Activated CD4-positive, alpha-beta T cell treated with anti-CD3 and anti-CD28 coated beads for 1 hour (primary cell): ENCODE results near the gene SLC12A6.

Experiments used
- DNase-seq: peaks from one replicate; pipeline ENCODE4 v3.0.0-alpha.2; 2020

SLC12A6 gene

GRCh38 chr15:34327906-34328305 lies 9.7 kb downstream of the SLC12A6 start:
- DNase-seq, result no peak

- no peak for DNase-seq
Measured at GRCh38 chr15:34325368-34325767, 12.2 kb downstream of the SLC12A6 start.

- no peak for DNase-seq
Measured at GRCh38 chr15:34324933-34325332, 12.6 kb downstream of the SLC12A6 start.

GRCh38 chr15:34323217-34323616 lies 14.4 kb downstream of the SLC12A6 start:
- no peak for DNase-seq

- no peak for DNase-seq
Measured at GRCh38 chr15:34318277-34319079, 19.1 kb downstream of the SLC12A6 start.

GRCh38 chr15:34314491-34315490 lies 22.8 kb downstream of the SLC12A6 start:
- DNase-seq, result no peak

GRCh38 chr15:34311563-34311962 lies 26.0 kb downstream of the SLC12A6 start:
- DNase-seq, result no peak

- DNase-seq, result no peak
Measured at GRCh38 chr15:34304613-34305012, 33.0 kb downstream of the SLC12A6 start.

- no peak for DNase-seq
Measured at GRCh38 chr15:34301058-34301457, 36.5 kb downstream of the SLC12A6 start.

GRCh38 chr15:34297059-34297458 lies 40.5 kb downstream of the SLC12A6 start:
- no peak for DNase-seq

GRCh38 chr15:34292621-34293020 lies 45.0 kb downstream of the SLC12A6 start:
- DNase-seq, result no peak

GRCh38 chr15:34284937-34285336 lies 52.6 kb downstream of the SLC12A6 start:
- DNase-seq, result no peak

- no peak for DNase-seq
Measured at GRCh38 chr15:34282384-34282783, 55.2 kb downstream of the SLC12A6 start.

- no peak for DNase-seq
Measured at GRCh38 chr15:34280193-34280592, 57.4 kb downstream of the SLC12A6 start.

GRCh38 chr15:34279368-34279767 lies 58.2 kb downstream of the SLC12A6 start:
- DNase-seq, result no peak

- DNase-seq, result no peak
Measured at GRCh38 chr15:34275721-34276120, 61.9 kb downstream of the SLC12A6 start.

- DNase-seq, result no peak
Measured at GRCh38 chr15:34275154-34275553, 62.4 kb downstream of the SLC12A6 start.

GRCh38 chr15:34271493-34271892 lies 66.1 kb downstream of the SLC12A6 start:
- DNase-seq, result no peak

GRCh38 chr15:34266751-34267150 lies 70.8 kb downstream of the SLC12A6 start:
- DNase-seq, result no peak

- no peak for DNase-seq
Measured at GRCh38 chr15:34264076-34264475, 73.5 kb downstream of the SLC12A6 start.

GRCh38 chr15:34262362-34262761 lies 75.2 kb downstream of the SLC12A6 start:
- DNase-seq, result no peak

- no peak for DNase-seq
Measured at GRCh38 chr15:34259566-34259965, 78.0 kb downstream of the SLC12A6 start.

- DNase-seq, result no peak
Measured at GRCh38 chr15:34258151-34258550, 79.4 kb downstream of the SLC12A6 start.

GRCh38 chr15:34252545-34252944 lies 85.0 kb downstream of the SLC12A6 start:
- DNase-seq, result no peak
